Loucy (cell line): ENCODE results near the gene CCDC91.
A peak's percentile ranks its signal among the peaks of the same experiment; 100 is the strongest.

Experiments used
- H2AFZ ChIP-seq: fragments of 200-600 bp; sonication (generic); 2 replicates; pipeline ENCODE4 v1.6.0; 2016; ENCODE audit warnings: antibody characterized with exemption, mild to moderate bottlenecking, low read length, moderate library complexity
- H3F3A ChIP-seq: fragments of 200-600 bp; 2 replicates; pipeline ENCODE4 v1.6.0; 2016; ENCODE audit warnings: antibody characterized with exemption, low read depth, mild to moderate bottlenecking
- H3K27me3 ChIP-seq: fragments of 200-600 bp; sonication (generic); 2 replicates; pipeline ENCODE4 v1.6.1; 2014; ENCODE audit warnings: low read length, mild to moderate bottlenecking; ENCODE audit not compliant: insufficient read depth, poor library complexity, severe bottlenecking
- H3K36me3 ChIP-seq: fragments of 200-600 bp; sonication (generic); 2 replicates; pipeline ENCODE4 v1.6.1; 2016; ENCODE audit warnings: low read length; ENCODE audit not compliant: insufficient read depth
- H3K4me1 ChIP-seq: fragments of 200-600 bp; sonication (generic); 2 replicates; pipeline ENCODE4 v1.5.1; 2014; ENCODE audit warnings: low read length, mild to moderate bottlenecking; ENCODE audit not compliant: insufficient read depth, poor library complexity, severe bottlenecking
- H3K4me2 ChIP-seq: fragments of 200-600 bp; sonication (generic); 2 replicates; pipeline ENCODE4 v1.6.0; 2014; ENCODE audit warnings: antibody characterized with exemption, low read length, low read depth, mild to moderate bottlenecking; ENCODE audit not compliant: poor library complexity, severe bottlenecking
- H3K4me3 ChIP-seq: fragments of 200-600 bp; sonication (generic); 2 replicates; pipeline ENCODE4 v1.5.1; 2014; ENCODE audit warnings: low read length, mild to moderate bottlenecking, mixed read lengths; ENCODE audit not compliant: poor library complexity, severe bottlenecking
- H3K79me2 ChIP-seq: fragments of 200-600 bp; sonication (generic); 2 replicates; pipeline ENCODE4 v1.6.1; 2014; ENCODE audit warnings: low read length; ENCODE audit not compliant: insufficient read depth
- H3K9ac ChIP-seq: fragments of 200-600 bp; sonication (generic); 2 replicates; pipeline ENCODE4 v1.6.0; 2014; ENCODE audit warnings: mild to moderate bottlenecking, low read depth, low read length, moderate library complexity; ENCODE audit not compliant: poor library complexity, severe bottlenecking
- H3K9me2 ChIP-seq: fragments of 200-600 bp; sonication (generic); replicated peaks from 2 replicates; pipeline ENCODE4 v1.6.1; 2016; ENCODE audit warnings: low read depth, low read length, mixed read lengths
- H3K9me3 ChIP-seq: fragments of 200-600 bp; sonication (generic); 2 replicates; pipeline ENCODE4 v1.6.1; 2014; ENCODE audit warnings: mild to moderate bottlenecking, antibody characterized with exemption, low read length, low read depth; ENCODE audit not compliant: insufficient read depth
- H4K20me1 ChIP-seq: fragments of 200-600 bp; sonication (generic); 2 replicates; pipeline ENCODE4 v1.6.0; 2014; ENCODE audit warnings: antibody characterized with exemption, low read length, mild to moderate bottlenecking; ENCODE audit not compliant: insufficient read depth, poor library complexity, severe bottlenecking
- CTCF ChIP-seq: fragments of 200-600 bp; sonication (generic); conservative IDR thresholded peaks from 2 replicates; pipeline ENCODE4 v1.5.1; 2014; ENCODE audit warnings: mild to moderate bottlenecking, antibody characterized with exemption, low read length
- EZH2phosphoT487 ChIP-seq: fragments of 200-600 bp; IDR thresholded peaks from 2 replicates; pipeline ENCODE4 v1.6.1; 2018; ENCODE audit warnings: antibody characterized with exemption, mild to moderate bottlenecking, moderate library complexity, borderline replicate concordance

The CCDC91 gene

DNA sequence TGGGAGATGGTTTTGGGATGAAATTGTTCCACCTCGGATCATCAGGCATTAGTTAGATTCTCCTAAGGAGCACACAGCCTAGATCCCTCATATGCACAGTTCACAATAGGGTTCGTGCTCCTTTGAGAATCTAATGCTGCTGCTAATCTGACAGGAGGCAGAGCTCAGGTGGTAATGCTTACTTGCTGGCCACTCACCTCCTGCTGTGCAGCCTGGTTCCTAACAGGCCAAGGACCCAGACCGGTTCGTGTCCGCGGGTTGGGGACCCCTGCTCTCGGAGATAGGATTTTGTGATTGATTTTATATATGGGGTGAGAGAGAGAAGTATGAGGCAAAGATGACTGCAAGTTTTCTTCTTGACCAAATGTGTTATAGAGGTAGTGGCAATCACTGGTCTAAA, 57.5 kb downstream of the CCDC91 start:
- H3K9ac ChIP-seq, result no peak overlapping the region
- no peak overlapping the region for H3K4me2 ChIP-seq
- H3K36me3 ChIP-seq, result no peaks in the 10 kb centered on the region
- TF ChIP-seq EZH2phosphoT487, result no peak
- TF ChIP-seq CTCF, result no peak
- no peaks in the 10 kb centered on the region for H3F3A ChIP-seq
- no peaks in the 10 kb centered on the region for H3K9me3 ChIP-seq
- no peak overlapping the region for H3K4me3 ChIP-seq
- no peaks in the 10 kb centered on the region for H4K20me1 ChIP-seq
- peaks cover 11% of the 10 kb centered on the region for H3K79me2 ChIP-seq
- H3K9me2 ChIP-seq, result no peaks in the 10 kb centered on the region
- H3K4me1 ChIP-seq, result peaks cover 27% of the 10 kb centered on the region
- H3K27me3 ChIP-seq, result no peaks in the 10 kb centered on the region
- no peak overlapping the region for H2AFZ ChIP-seq

- Histone ChIP-seq H3K27me3 (no peaks in the 10 kb centered on the region), H2AFZ (no peak overlapping the region), H3K4me2 (peak overlapping the region; percentile 22), H3K4me1 (peaks cover 34% of the 10 kb centered on the region), H3F3A (no peaks in the 10 kb centered on the region), H3K9ac (peak overlapping the region; percentile 23), H3K79me2 (peaks cover 18% of the 10 kb centered on the region), H3K36me3 (no peaks in the 10 kb centered on the region), H3K4me3 (no peak overlapping the region), H4K20me1 (no peaks in the 10 kb centered on the region), H3K9me2 (no peaks in the 10 kb centered on the region), H3K9me3 (no peaks in the 10 kb centered on the region)
- TF ChIP-seq CTCF, result no peak
- TF ChIP-seq EZH2phosphoT487, result no peak
Measured at GRCh38 chr12:28248555-28249145, 58.4 kb downstream of the CCDC91 start.

DNA sequence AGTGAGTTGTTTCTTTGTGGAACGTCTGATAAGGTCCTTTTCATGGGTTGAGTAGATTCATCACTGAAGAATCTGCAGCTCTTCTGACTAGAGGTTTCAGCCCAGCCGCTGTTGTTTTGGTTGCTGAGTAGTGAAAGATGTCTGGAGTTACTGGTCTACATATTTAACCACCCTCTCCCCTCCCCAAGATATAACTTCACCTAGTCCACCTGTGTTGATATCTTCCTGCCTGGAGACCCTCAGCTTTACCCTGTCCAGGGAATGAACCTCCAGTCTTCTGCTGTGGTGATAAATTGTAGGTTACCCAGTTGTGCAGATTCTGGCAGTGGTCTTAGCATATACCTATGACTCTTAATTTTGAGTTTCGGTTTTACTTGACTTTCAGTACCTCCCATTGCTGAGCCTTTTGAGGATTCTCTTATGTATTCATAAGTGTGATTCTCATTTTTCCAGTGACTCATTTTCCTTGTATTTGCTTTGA, 62.9 kb downstream of the CCDC91 start:
- peaks cover 27% of the 10 kb centered on the region for H3K79me2 ChIP-seq
- no peak overlapping the region for H3K9ac ChIP-seq
- no peak overlapping the region for H3K4me3 ChIP-seq
- H3K4me1 ChIP-seq, result peaks cover 31% of the 10 kb centered on the region
- H2AFZ ChIP-seq, result no peak overlapping the region
- H3K9me2 ChIP-seq, result no peaks in the 10 kb centered on the region
- no peaks in the 10 kb centered on the region for H4K20me1 ChIP-seq
- no peaks in the 10 kb centered on the region for H3K9me3 ChIP-seq
- no peaks in the 10 kb centered on the region for H3K36me3 ChIP-seq
- TF ChIP-seq CTCF, result no peak
- TF ChIP-seq EZH2phosphoT487, result no peak
- H3K27me3 ChIP-seq, result no peaks in the 10 kb centered on the region
- H3K4me2 ChIP-seq, result no peak overlapping the region
- no peaks in the 10 kb centered on the region for H3F3A ChIP-seq
